ENCODE data around the gene LGI4. TPM values are rescaled to one million over a fixed set of nuclear protein-coding genes. Genes with fewer than 3 reads are reported as not detected.
"Not testable (repeated sequence)": the region's sequence is repeated elsewhere in the genome, so short reads cannot be mapped to it uniquely, and the experiment has no call there.

The LGI4 gene
- total RNA-seq, 1 experiment from 2014 or later, result 0.32 TPM

- Histone ChIP-seq H3K4me3 (replicated peaks in 1 of 2; ENCODE audit: low read depth in 1 of 2, low read length in 2 of 2) (no peak overlapping the region), H3K4me1 (ENCODE audit: control insufficient read depth in 1 of 2, insufficient read depth in 2 of 2, low read length in 2 of 2) (peaks cover 11 to 23% of the 10 kb centered on the region in 2 experiments), H3K27ac (ENCODE audit: low read depth, low read length) (no peak overlapping the region), H3K79me2 (ENCODE audit: insufficient read depth, low read length) (no peaks in the 10 kb centered on the region), H3K9me2 (ENCODE audit: insufficient read depth) (no peaks in the 10 kb centered on the region), H3K36me3 (ENCODE audit: control insufficient read depth in 1 of 2, insufficient read depth in 2 of 2, low read length in 2 of 2) (no peaks in the 10 kb centered on the region), H4K20me1 (ENCODE audit: insufficient read depth) (no peaks in the 10 kb centered on the region), H3K27me3 (ENCODE audit: insufficient read depth, low read length) (no peaks in the 10 kb centered on the region), H2AFZ (ENCODE audit: low read depth, low read length, poor library complexity, severe bottlenecking) (no peak overlapping the region), H3K9me3 (ENCODE audit: control insufficient read depth in 1 of 2, insufficient read depth in 1 of 2, low read depth in 1 of 2, low read length in 2 of 2) (peaks cover 0 to 11% of the 10 kb centered on the region in 2 experiments; a peak in 1 of 4 replicates), H3K4me2 (ENCODE audit: low read length) (no peak overlapping the region), H3K9ac (ENCODE audit: low read length) (no peak overlapping the region)
- ATAC-seq, result no peak
- TF ChIP-seq ZFX (IDR thresholded peaks at IDR 0.05), result no peak
- TF ChIP-seq POLR2AphosphoS5 (IDR thresholded peaks at IDR 0.05; ENCODE audit: low read depth, low read length), result no peak
- TF ChIP-seq, protein P1, sequence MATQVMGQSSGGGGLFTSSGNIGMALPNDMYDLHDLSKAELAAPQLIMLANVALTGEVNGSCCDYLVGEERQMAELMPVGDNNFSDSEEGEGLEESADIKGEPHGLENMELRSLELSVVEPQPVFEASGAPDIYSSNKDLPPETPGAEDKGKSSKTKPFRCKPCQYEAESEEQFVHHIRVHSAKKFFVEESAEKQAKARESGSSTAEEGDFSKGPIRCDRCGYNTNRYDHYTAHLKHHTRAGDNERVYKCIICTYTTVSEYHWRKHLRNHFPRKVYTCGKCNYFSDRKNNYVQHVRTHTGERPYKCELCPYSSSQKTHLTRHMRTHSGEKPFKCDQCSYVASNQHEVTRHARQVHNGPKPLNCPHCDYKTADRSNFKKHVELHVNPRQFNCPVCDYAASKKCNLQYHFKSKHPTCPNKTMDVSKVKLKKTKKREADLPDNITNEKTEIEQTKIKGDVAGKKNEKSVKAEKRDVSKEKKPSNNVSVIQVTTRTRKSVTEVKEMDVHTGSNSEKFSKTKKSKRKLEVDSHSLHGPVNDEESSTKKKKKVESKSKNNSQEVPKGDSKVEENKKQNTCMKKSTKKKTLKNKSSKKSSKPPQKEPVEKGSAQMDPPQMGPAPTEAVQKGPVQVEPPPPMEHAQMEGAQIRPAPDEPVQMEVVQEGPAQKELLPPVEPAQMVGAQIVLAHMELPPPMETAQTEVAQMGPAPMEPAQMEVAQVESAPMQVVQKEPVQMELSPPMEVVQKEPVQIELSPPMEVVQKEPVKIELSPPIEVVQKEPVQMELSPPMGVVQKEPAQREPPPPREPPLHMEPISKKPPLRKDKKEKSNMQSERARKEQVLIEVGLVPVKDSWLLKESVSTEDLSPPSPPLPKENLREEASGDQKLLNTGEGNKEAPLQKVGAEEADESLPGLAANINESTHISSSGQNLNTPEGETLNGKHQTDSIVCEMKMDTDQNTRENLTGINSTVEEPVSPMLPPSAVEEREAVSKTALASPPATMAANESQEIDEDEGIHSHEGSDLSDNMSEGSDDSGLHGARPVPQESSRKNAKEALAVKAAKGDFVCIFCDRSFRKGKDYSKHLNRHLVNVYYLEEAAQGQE (IDR thresholded peaks at IDR 0.05; ENCODE audit: low read depth), result no peak
- TF ChIP-seq, protein P2, sequence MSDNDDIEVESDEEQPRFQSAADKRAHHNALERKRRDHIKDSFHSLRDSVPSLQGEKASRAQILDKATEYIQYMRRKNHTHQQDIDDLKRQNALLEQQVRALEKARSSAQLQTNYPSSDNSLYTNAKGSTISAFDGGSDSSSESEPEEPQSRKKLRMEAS (IDR thresholded peaks at IDR 0.05), result no peak
- no peak for DNase-seq (ENCODE audit: low read depth, low spot score)
- BruUV-seq (replicated peaks), result no TSS peak
- RAD21 ChIA-PET (ENCODE audit: low non-redundant PET in 1 of 2, low total read pairs in 2 of 2, uncharacterized antibody in 2 of 2, unreplicated experiment in 2 of 2), result no interaction called here
- POLR2A ChIA-PET, result no interaction called here
- intact Hi-C loops (cut with micrococcal nuclease), result no loop called here
- CTCF ChIA-PET, result no interaction called here
Measured at GRCh38 chr19:35104361-35104760, 30.5 kb downstream of the LGI4 start.

GRCh38 chr19:35103614-35104013 lies 31.2 kb downstream of the LGI4 start:
- POLR2A ChIA-PET; H4K20me1 ChIP-seq (ENCODE audit: insufficient read depth); H3K27me3 ChIP-seq (ENCODE audit: insufficient read depth, low read length); H3K79me2 ChIP-seq (ENCODE audit: insufficient read depth, low read length); H3K36me3 ChIP-seq (ENCODE audit: control insufficient read depth in 1 of 2, insufficient read depth in 2 of 2, low read length in 2 of 2); H3K4me3 ChIP-seq (replicated peaks in 1 of 2; ENCODE audit: low read depth in 1 of 2, low read length in 2 of 2); H2AFZ ChIP-seq (ENCODE audit: low read depth, low read length, poor library complexity, severe bottlenecking); ATAC-seq; DNase-seq (ENCODE audit: low read depth, low spot score); intact Hi-C loops (cut with micrococcal nuclease); CTCF ChIA-PET; H3K4me2 ChIP-seq (ENCODE audit: low read length); H3K9ac ChIP-seq (ENCODE audit: low read length); RAD21 ChIA-PET (ENCODE audit: low non-redundant PET in 1 of 2, low total read pairs in 2 of 2, uncharacterized antibody in 2 of 2, unreplicated experiment in 2 of 2); H3K27ac ChIP-seq (ENCODE audit: low read depth, low read length); BruUV-seq (replicated peaks); H3K9me2 ChIP-seq (ENCODE audit: insufficient read depth): not testable (repeated sequence)
- Histone ChIP-seq H3K9me3 (ENCODE audit: control insufficient read depth in 1 of 2, insufficient read depth in 1 of 2, low read depth in 1 of 2, low read length in 2 of 2) (peaks cover 0 to 11% of the 10 kb centered on the region in 2 experiments; a peak in 1 of 4 replicates), H3K4me1 (ENCODE audit: control insufficient read depth in 1 of 2, insufficient read depth in 2 of 2, low read length in 2 of 2) (peaks cover 8 to 16% of the 10 kb centered on the region in 2 experiments)

DNA sequence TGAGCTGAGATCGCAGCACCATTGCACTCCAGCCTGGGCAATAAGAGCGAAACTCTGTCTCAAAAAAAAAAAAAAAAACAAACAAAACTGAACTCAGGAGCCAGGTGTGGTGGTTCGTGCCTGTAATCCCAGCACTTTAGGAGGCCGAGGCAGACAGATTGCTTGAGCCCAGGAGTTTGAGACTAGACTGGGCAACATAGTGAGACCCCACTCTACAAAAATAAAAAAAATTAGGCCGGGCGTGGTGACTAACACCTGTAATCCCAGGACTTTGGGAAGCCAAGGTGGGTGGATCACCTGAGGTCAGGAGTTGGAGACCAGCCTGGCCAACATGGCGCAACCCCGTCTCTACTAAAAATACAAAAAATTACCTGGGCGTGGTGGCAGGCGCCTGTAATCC lies 32.9 kb downstream of the LGI4 start:
- H3K9me2 ChIP-seq (ENCODE audit: insufficient read depth); H3K27me3 ChIP-seq (ENCODE audit: insufficient read depth, low read length); H3K4me2 ChIP-seq (ENCODE audit: low read length); RAD21 ChIA-PET (ENCODE audit: low non-redundant PET in 1 of 2, low total read pairs in 2 of 2, uncharacterized antibody in 2 of 2, unreplicated experiment in 2 of 2); H3K9ac ChIP-seq (ENCODE audit: low read length); H3K79me2 ChIP-seq (ENCODE audit: insufficient read depth, low read length); CTCF ChIA-PET; H4K20me1 ChIP-seq (ENCODE audit: insufficient read depth); H3K4me3 ChIP-seq (replicated peaks in 1 of 2; ENCODE audit: low read depth in 1 of 2, low read length in 2 of 2); POLR2A ChIA-PET; ATAC-seq; H2AFZ ChIP-seq (ENCODE audit: low read depth, low read length, poor library complexity, severe bottlenecking); H3K27ac ChIP-seq (ENCODE audit: low read depth, low read length); intact Hi-C loops (cut with micrococcal nuclease); H3K36me3 ChIP-seq (ENCODE audit: control insufficient read depth in 1 of 2, insufficient read depth in 2 of 2, low read length in 2 of 2); BruUV-seq (replicated peaks); DNase-seq (ENCODE audit: low read depth, low spot score); H3K4me1 ChIP-seq (ENCODE audit: control insufficient read depth in 1 of 2, insufficient read depth in 2 of 2, low read length in 2 of 2): not testable (repeated sequence)
- peaks cover 0 to 11% of the 10 kb centered on the region in 2 experiments; a peak in 1 of 4 replicates for H3K9me3 ChIP-seq (ENCODE audit: control insufficient read depth in 1 of 2, insufficient read depth in 1 of 2, low read depth in 1 of 2, low read length in 2 of 2)
